A549 (cell line): ENCODE measurements around the gene MRPL55. TPM values are rescaled to one million over a fixed set of nuclear protein-coding genes. Genes with fewer than 3 reads are reported as not detected.
A peak's percentile ranks its signal among the peaks of the same experiment; 100 is the strongest.

Source experiments
- ATAC-seq, 2 experiments: fragments of 200-7000 bp in 1 of 2; fragments of >200 bp in 1 of 2; cut with Nextera tagmentation in 1 of 2; cut with Tn5 transposase in 1 of 2; 3 replicates each; pipeline versions ENCODE4 v1.8.0 to v1.9.1; 2018 to 2020; ENCODE audit warnings: mild to moderate bottlenecking in 1 of 2, moderate library complexity in 1 of 2
- CTCF ChIA-PET: fragments of 300-600 bp; sonication (Branson Sonifier 250); formaldehyde crosslinking; extraction: SDS; loops from one replicate; lab custom pipeline; 2021; ENCODE audit warnings: antibody characterized with exemption, inconsistent platforms; lab: Yijun Ruan, JAX
- POLR2A ChIA-PET: fragments of 350-600 bp; formaldehyde crosslinking; extraction: SDS; loops from one replicate; lab custom pipeline; 2021; ENCODE audit warnings: antibody characterized with exemption, inconsistent platforms; lab: Yijun Ruan, JAX
- DNase-seq, 2 experiments: peaks; one replicate each; pipeline versions ENCODE4 v3.0.0 to v3.0.0-alpha.2; 2011 to 2016; ENCODE audit warnings: low read depth in 1 of 2, low spot score in 1 of 2
- FAIRE-seq: peaks from 2 replicates; lab custom pipeline; 2011; peaks lifted over from hg19 to GRCh38; lab: Jason Lieb, UNC
- H3K27ac ChIP-seq, 2 experiments: fragments of >200 bp; sonication (Bioruptor Twin); formaldehyde crosslinking; 3 replicates each; pipeline ENCODE4 v1.5.1; 2016 to 2017
- H3K4me1 ChIP-seq: fragments of >200 bp; sonication (Bioruptor Twin); formaldehyde crosslinking; 3 replicates; pipeline ENCODE4 v1.6.1; 2016
- H3K4me2 ChIP-seq: fragments of >200 bp; sonication (Bioruptor Twin); formaldehyde crosslinking; 3 replicates; pipeline ENCODE4 v1.6.1; 2016
- H3K4me3 ChIP-seq: fragments of >200 bp; sonication (Bioruptor Twin); formaldehyde crosslinking; 3 replicates; pipeline ENCODE4 v1.5.1; 2016
- H3K9me3 ChIP-seq: fragments of >200 bp; sonication (Bioruptor Twin); formaldehyde crosslinking; 3 replicates; pipeline ENCODE4 v1.6.1; 2016
- BHLHE40 ChIP-seq: IDR thresholded peaks from 2 replicates; pipeline ENCODE4 v1.6.1; 2012; ENCODE audit warnings: low read depth, low read length, inconsistent platforms
- CHD2 ChIP-seq: fragments of 150-350 bp; IDR thresholded peaks from 2 replicates; pipeline ENCODE4 v1.6.1; 2014; ENCODE audit warnings: low read length; ENCODE audit not compliant: partially characterized antibody
- ESRRA ChIP-seq: fragments of 150-350 bp; IDR thresholded peaks from 2 replicates; pipeline ENCODE4 v1.6.1; 2014; ENCODE audit warnings: mild to moderate bottlenecking, low read length, borderline replicate concordance
- HMGXB4 ChIP-seq: fragments of 250-450 bp; sonication (Bioruptor Pico); IDR thresholded peaks from 2 replicates; pipeline ENCODE4 v1.5.0; 2021; ENCODE audit warnings: mild to moderate bottlenecking, moderate library complexity, borderline replicate concordance
- HOXB13 ChIP-seq: fragments of 250-450 bp; sonication (Bioruptor Pico); IDR thresholded peaks from 2 replicates; pipeline ENCODE4 v1.5.0; 2020; ENCODE audit warnings: low read depth, mild to moderate bottlenecking, moderate library complexity
- HOXB5 ChIP-seq: fragments of 250-450 bp; sonication (Bioruptor Pico); IDR thresholded peaks from 2 replicates; pipeline ENCODE4 v1.5.0; 2020; ENCODE audit warnings: mild to moderate bottlenecking, moderate library complexity
- JUNB ChIP-seq: fragments of >200 bp; sonication (Bioruptor Twin); formaldehyde crosslinking; IDR thresholded peaks from 2 replicates; pipeline ENCODE4 v1.6.1; 2016
- KDM5A ChIP-seq: fragments of 200-600 bp; sonication (generic); IDR thresholded peaks from 2 replicates; pipeline ENCODE4 v1.6.1; 2016; ENCODE audit warnings: antibody characterized with exemption, mild to moderate bottlenecking
- MAFK ChIP-seq: fragments of 450-650 bp; IDR thresholded peaks from 2 replicates; pipeline ENCODE4 v1.6.1; 2014; ENCODE audit not compliant: partially characterized antibody
- POLR2A ChIP-seq: IDR thresholded peaks from 2 replicates; pipeline ENCODE4 v1.6.1; 2012; ENCODE audit warnings: mild to moderate bottlenecking, low read length
- POLR2AphosphoS2 ChIP-seq: conservative IDR thresholded peaks from 2 replicates; pipeline ENCODE4 v1.6.1; 2012; ENCODE audit warnings: low read length, improper control_type of control experiment, inconsistent platforms
- RAD21 ChIP-seq, 2 experiments: fragments of >200 bp in 1 of 2; sonication (Bioruptor Twin) in 1 of 2; formaldehyde crosslinking in 1 of 2; IDR thresholded peaks in 1 of 2; conservative IDR thresholded peaks in 1 of 2; 2 replicates in 1 of 2; 3 replicates in 1 of 2; pipeline ENCODE4 v1.6.1; 2012 to 2018; ENCODE audit warnings: inconsistent platforms in 1 of 2
- RFX5 ChIP-seq: fragments of 450-650 bp; IDR thresholded peaks from 2 replicates; pipeline ENCODE4 v1.7.1; 2014; ENCODE audit warnings: antibody characterized with exemption, mild to moderate bottlenecking, moderate library complexity
- ZFP36 ChIP-seq: fragments of 450-650 bp; IDR thresholded peaks from 2 replicates; pipeline ENCODE4 v1.6.1; 2014; ENCODE audit warnings: borderline replicate concordance; ENCODE audit not compliant: partially characterized antibody
- ZNF302 ChIP-seq: fragments of 250-450 bp; sonication (Bioruptor Pico); IDR thresholded peaks from 2 replicates; pipeline ENCODE4 v1.9.0; 2021; ENCODE audit warnings: inconsistent platforms, mild to moderate bottlenecking, moderate library complexity
- WGBS: methylation state at CpG from one replicate; pipeline ENCODE4 v1.1.6; 2017; ENCODE audit errors: missing lambda C conversion rate; 5-methylcytosine and 5-hydroxymethylcytosine counted together
- polyA plus RNA-seq, 4 experiments: library from polyadenylated mRNA; depleted of rRNA in 3 of 4; stranded (reverse); fragments of >200 nt; fragmentation: RNase III in 1 of 4; extraction: RNeasy Plus Mini Kit Qiagen cat#74134 plus additional on column Dnase treatment in 1 of 4; gene quantifications; 2 replicates in 3 of 4; 3 replicates in 1 of 4; pipeline ENCODE4 v1.2.3, GENCODE V29; 2011 to 2017
- TF ChIP-seq, protein P1 (sequence below): IDR thresholded peaks from 2 replicates; pipeline ENCODE4 v1.6.1; 2012; ENCODE audit warnings: low read depth, borderline replicate concordance

MRPL55 gene
- polyA plus RNA-seq, 2 of the 4 experiments (the other 2 are of a cell fraction): 54.2 to 80.0 TPM

DNA sequence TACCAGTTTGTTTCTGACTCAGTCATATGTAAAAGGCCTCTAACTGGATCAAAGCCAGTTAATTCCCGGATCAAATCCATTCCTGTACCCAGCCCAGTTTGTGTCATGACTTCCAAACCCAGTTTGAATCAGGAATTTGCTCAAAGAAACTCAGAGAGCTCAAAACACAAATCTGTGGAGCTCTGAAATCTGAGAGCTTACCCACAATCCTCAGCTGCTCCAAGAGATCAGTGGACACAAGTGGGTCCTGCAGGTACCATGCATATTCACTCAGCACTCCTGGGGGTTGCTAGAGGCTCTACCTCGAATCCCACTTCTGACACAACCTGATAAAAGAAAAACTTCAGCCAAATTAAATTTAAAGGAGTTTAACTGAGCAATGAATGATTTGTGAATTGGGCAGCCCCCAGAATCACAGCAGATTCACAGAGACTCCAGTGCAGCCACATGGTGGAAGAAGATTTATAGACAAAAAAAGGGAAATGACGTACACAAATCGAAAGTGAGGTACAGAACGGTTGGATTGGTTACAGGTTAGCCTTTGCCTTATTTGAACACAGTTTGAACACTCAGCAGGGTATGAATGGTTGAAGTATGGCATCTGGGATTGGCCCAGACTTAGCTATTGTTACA lies 11.9 kb upstream of the MRPL55 start (continued):
- TF ChIP-seq KDM5A: no peak

- POLR2A ChIA-PET: interaction anchor here (1.1 kb wide), 1 partner anchor 10 kb away, joined by 4 read pairs; no protein-coding TSS in a partner anchor
- CTCF ChIA-PET: interaction anchor here (0.8 to 3.0 kb wide), 3 partner anchors 10 to 265 kb away, joined by 3 to 22 read pairs (median 13); partner anchors contain the start of gene IBA57
Observed at GRCh38 chr1:228120351-228120750, 11.3 kb upstream of the MRPL55 start.

GRCh38 chr1:228118040-228118439 lies 8.9 kb upstream of the MRPL55 start:
- POLR2A ChIA-PET: no interaction called here
- ATAC-seq (no peak), FAIRE-seq (no peak), DNase-seq (no peak)
- H3K4me3 ChIP-seq: no peak overlapping the region
- no peak overlapping the region for H3K4me2 ChIP-seq
- TF ChIP-seq POLR2A (no peak), HOXB13 (CRISPR knock-in tag) (no peak), ZFP36 (peak; percentile 93), RFX5 (no peak)
- TF ChIP-seq, protein P1, sequence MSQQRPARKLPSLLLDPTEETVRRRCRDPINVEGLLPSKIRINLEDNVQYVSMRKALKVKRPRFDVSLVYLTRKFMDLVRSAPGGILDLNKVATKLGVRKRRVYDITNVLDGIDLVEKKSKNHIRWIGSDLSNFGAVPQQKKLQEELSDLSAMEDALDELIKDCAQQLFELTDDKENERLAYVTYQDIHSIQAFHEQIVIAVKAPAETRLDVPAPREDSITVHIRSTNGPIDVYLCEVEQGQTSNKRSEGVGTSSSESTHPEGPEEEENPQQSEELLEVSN: no peak
- H3K9me3 ChIP-seq: peaks cover 19% of the 10 kb centered on the region
- H3K4me1 ChIP-seq: no peaks in the 10 kb centered on the region
- no peak overlapping the region for H3K27ac ChIP-seq
- CTCF ChIA-PET: interaction anchor here (2.8 to 3.0 kb wide), 2 partner anchors 13 to 48 kb away, joined by 13 to 22 read pairs; partner anchors contain the start of gene IBA57
- WGBS: 25% methylated on average over 2 of the region's 2 CpGs

More at GRCh38 chr1:228120351-228120750, 11.3 kb upstream of the MRPL55 start:
- TF ChIP-seq ZNF302 (CRISPR knock-in tag): no peak
- no peak for TF ChIP-seq JUNB
- no peak for TF ChIP-seq HMGXB4 (CRISPR knock-in tag)
- TF ChIP-seq ESRRA: no peak
- no peak for TF ChIP-seq POLR2AphosphoS2
- ATAC-seq (no peak), DNase-seq (no peak), FAIRE-seq (no peak)
- H3K4me2 ChIP-seq: no peak overlapping the region
- WGBS: 60% methylated on average over 1 of the region's 1 CpG
- no peaks in the 10 kb centered on the region for H3K4me1 ChIP-seq
- no peak overlapping the region for H3K27ac ChIP-seq
- H3K4me3 ChIP-seq: no peak overlapping the region
- H3K9me3 ChIP-seq: peaks cover 19% of the 10 kb centered on the region

- Histone ChIP-seq H3K4me1 (no peaks in the 10 kb centered on the region), H3K9me3 (peaks cover 19% of the 10 kb centered on the region), H3K4me3 (no peak overlapping the region), H3K4me2 (no peak overlapping the region), H3K27ac (no peak overlapping the region)
- CTCF ChIA-PET: no interaction called here
- DNase-seq: no peak
- FAIRE-seq: no peak
- POLR2A ChIA-PET: no interaction called here
- TF ChIP-seq CHD2 (no peak), BHLHE40 (no peak), HMGXB4 (CRISPR knock-in tag) (no peak), MAFK (peak; percentile 56), RFX5 (no peak), HOXB5 (CRISPR knock-in tag) (no peak), RAD21 (conservative IDR thresholded peaks at IDR 0.05 in 1 of 2, IDR thresholded peaks at IDR 0.05 in 1 of 2) (no peak)
- TF ChIP-seq, all 56 proteins: peak for 1
- 61% methylated on average over 4 of the region's 4 CpGs for WGBS
- no peak for ATAC-seq
Observed at GRCh38 chr1:228117335-228117734, 8.2 kb upstream of the MRPL55 start.
